SK-N-DZ (cell line): ENCODE measurements around the gene DNAJB1.
"Not testable (repeated sequence)": the region's sequence is repeated elsewhere in the genome, so short reads cannot be mapped to it uniquely, and the experiment has no call there.

Source experiments
- DNase-seq: peaks from one replicate; pipeline ENCODE4 v3.0.0-alpha.2; 2015; ENCODE audit warnings: low spot score

Gene DNAJB1

DNA sequence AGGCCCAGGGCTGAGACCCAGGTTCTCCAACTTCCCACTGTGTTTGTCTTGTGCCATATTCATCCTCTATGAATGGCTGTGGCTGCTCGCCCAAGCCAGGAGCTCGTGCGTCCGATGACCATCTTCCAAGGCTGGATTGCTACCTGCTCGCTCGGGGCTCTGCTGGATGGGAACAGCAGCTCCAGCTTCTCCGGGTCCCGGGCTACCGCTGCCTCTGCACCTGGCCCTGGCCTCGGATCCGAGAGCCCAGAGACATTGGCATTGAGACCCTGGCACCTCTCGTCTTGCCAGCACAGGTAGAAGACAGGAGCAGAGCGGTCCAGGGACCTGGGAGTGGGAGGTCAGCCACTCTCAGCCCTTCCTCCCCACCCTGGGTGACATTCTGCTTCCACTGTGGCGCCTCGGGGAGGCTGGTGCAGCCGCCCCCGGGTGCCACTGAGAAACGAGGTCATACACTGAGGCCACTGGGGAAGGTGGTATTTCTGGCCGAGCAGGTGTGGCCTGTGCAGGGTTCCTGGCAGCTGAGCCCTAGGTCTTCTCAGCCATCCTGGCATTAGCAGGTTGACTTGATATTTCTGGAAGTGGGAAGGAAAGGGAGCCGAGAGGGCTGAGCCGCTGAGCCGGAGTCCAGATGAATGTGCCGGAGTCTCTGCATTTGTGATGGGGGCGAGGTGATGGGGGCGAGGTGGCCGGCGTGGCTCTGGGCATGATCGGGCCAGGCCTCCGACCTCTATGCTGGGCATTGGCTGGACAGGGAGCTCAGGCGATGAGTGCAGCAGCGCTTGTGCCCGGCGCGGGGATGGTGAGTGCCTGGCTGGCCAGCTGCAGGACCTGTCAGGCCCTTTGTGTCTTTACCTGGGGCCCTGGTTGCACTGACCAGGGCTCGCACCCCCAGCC lies 35.1 kb upstream of the DNAJB1 start:
- DNase-seq: no peak

DNA sequence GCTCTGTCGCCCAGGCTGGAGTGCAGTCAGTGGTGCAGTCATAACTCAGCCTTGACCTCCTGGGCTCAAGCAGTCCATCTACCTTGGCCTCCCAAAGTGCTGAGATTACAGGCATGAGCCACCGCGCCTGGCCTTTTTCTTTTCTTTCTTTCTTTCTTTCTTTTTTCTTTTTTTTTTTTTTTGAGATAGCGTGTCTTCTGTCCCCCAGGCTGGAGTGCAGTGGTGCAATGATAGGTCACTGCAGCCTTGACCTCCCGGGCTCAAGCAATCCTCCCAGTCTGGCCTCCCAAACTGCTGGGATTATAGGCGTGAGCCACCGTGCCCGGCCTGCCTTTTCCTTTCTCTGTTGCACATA lies 33.8 kb upstream of the DNAJB1 start:
- DNase-seq: not testable (repeated sequence)

DNA sequence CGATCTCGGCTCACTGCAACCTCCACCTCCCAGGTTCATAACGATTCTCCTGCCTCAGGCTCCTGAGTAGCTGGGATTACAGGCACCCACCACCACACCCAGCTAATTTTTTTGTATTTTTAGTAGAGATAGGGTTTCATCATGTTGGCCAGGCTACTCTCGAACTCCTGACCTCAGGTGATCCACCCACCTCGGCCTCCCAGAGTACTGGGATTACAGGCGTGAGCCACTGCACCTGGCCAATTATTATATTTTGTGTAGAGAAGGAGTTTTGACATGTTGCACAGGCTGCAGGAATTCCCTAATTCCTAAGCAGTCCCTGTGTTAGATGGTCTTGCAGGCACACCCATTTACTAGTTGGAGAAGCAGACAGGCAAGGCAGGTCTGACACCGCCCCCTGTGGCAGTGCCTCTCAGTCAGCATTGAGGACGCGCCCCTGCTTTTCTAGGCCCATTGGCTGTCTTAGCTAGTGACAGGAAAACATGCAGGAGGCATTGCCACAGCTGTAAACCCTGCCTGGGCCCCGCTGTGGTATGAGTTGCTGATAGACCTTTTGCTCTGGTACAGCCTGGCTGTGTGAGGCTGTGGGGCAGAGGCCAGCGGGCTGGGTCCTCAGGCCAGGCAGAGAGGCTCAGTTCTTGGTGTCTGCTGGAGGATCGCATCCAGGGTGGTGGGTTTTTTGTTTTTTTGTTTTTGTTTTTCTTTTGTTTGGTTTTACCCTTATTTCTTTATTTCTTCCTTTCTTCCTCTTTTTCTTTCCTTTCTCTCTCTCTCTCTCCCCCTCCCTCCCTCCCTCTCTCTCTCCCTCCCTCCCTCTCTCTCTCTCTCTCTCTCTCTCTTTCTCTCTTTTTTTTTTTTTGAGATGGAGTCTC lies 33.2 kb upstream of the DNAJB1 start:
- not testable (repeated sequence) for DNase-seq

DNA sequence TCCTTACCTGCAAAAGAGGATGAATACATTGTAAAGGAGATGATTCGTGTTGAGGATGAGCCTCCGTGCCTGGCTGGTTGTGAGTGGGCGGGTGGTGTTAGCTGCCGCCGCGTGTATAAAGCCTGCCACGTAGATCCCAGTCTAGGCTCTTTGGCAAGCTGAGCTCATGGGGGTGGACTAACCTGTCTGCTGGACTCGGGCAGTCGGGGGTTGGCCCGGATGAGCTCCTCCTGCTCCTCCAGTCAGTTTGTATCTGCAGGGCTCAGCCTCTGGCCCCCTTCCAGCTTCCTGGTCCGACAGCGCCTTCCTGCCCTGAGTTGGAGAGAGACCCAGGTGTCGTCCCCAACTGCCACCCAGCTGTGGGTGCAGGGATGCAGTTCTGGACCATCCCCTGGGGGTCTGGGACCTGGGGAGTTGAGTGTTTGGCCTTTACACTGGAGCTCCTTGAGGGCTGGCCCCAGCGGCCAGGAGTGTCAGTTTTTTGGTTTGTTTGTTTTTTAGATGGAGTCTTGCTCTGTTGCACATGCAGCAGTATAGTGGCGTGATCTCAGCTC lies 32.1 kb upstream of the DNAJB1 start:
- no peak for DNase-seq

DNA sequence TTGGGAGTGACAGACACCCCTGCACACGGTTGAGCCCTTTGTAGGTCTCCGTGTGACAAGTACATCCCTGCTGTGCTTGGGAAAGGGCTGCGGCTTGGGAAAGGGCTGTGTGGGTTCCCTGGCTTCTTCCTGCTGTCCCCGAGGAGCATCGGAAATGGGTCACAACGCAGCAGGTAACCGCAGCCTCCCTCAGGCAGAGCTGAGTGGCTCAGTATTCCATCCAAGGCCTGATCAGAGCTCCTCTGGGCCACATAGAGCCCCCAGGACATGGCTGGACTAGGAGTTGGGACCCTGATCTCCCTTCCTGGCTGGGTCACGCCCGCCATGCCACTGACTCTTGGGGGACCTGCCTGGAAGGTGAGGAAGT lies 27.5 kb upstream of the DNAJB1 start:
- no peak for DNase-seq

DNA sequence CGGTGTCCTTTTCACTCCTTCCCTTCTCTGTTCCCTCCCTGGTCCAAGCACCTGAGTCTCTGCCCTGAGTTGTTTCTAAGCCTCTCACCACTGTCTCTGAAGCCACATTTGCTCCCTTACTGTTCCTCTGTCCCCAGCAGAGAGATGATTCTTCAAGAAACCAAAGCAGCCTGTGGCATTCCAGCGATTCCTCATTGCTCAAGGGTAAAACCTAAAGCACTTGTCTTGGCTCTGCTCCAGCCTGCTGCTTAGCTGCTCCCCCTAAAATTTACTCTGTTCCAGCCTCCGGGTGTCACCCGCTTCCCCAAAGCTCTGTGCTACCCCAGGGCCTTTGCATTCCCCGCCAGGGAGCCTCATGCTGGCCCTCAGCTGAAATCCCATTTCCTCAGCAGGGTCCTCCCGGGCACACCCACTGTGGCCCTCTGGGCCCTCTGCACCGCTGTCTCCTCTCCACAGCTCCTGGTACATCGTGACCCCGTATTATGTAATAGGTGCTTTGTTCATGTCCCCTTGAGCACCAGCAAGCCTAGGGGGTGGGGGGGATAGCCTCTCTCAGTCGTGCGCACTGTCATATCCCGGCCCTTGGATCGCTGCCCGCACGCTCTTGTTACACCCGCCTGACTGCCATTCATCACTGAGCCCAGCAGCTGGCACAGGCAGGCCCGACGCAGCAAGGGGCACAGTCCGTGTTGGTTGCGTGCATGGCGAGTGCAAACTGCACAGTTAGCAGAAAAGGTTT lies 26.9 kb upstream of the DNAJB1 start:
- DNase-seq: no peak

DNA sequence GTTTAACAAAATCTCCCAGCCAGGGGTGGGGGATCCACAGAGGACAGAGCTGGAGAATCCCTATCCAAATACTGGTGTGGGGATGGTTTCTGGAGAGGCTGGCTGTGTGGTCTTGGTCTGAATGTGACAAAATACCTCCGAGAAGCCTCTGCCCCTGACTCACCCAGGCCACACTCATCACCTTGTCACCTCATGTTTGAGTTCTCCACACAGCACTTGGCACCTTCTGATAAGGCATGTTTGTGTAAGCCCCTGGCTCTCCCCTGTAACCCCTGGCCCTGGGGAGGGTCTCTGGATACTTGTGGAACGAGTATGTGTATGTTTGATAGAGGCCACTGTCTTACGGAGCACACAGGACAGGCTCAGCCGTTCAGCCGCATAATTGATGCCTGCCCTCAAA lies 25.9 kb upstream of the DNAJB1 start:
- DNase-seq: no peak

DNA sequence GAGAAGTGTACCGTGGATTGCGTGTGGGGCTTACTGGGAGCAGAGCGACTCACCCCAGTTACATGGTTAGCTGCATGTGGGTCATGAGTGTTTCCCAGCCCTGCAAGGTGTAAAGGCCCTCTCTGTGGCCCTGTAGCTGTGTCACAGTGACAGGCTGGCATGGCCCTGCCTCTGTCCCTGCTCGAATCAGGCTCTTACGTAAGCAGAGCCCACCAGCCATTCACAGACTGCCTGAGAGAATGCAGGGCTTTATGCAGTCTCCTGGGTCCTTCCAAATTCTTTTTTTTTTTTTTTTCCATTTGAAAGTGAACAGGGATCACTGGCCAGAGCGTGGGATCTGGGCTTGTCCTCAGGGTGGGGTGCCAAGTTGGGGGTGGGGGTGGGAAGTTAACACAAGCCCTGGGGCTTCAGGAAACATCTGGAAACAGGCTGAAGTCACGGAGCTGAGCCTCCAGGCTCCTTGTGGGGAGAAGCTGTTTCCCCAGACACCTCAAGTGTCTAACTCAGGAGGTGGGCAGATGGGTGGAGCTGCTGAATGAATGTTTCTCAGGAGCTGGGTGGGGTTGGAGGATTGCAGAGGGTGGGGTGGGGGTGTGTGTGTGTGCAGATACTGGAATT lies 24.6 kb upstream of the DNAJB1 start:
- no peak for DNase-seq

DNA sequence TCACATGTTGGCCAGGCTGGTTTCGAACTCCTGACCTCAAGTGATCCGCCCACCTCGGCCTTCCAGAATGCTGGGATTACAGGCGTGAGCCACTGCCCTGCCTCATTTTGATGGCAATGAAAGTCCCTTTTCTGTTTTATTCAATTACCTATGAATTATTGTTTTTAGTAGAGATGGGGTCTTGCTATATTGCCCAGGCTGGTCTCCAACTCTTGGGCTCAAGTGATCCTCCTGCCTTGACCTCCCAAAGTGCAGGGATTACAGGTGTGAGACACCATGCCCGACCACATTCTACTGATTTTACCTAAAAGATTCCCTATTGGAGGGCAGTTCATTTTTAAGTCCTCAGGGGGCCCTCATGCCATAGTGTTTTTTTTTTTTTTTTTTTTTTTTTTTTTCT lies 23.8 kb upstream of the DNAJB1 start:
- not testable (repeated sequence) for DNase-seq

DNA sequence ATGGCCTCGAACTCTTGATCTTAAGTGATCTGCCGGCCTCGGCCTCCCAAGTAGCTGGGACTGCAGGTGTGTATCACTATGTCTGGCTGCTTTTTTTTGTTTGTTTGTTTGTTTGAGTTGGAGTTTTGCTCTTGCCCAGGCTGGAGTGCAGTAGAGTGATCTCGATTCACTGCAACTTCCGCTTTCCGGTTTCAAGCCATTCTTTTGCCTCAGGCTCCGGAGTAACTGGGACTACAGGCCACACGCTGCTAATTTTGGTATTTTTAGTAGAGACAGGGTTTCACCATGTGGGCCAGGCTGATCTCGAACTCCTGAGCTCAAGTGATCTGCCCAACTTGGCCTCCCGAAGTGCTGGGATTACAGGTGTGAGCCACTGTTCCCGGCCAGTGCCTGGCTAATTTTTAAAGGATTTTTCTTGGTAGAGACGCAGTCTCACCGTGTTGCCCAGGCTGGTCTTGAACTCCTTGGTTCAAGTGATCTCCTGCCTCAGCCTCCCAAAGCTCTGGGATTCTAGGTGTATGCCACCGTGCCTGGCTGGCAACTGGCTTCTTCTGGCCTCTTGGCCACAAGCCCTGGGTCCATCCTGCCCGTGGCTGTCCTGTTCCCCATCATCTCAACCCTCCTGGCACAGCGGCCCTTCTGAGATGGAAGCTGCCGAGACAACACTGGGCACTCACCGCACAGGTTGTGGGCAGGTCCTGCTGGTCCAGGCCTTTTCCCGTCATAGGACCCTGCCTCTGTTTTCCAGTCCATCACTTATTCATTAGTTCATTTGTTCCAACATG lies 22.7 kb upstream of the DNAJB1 start:
- no peak for DNase-seq

DNA sequence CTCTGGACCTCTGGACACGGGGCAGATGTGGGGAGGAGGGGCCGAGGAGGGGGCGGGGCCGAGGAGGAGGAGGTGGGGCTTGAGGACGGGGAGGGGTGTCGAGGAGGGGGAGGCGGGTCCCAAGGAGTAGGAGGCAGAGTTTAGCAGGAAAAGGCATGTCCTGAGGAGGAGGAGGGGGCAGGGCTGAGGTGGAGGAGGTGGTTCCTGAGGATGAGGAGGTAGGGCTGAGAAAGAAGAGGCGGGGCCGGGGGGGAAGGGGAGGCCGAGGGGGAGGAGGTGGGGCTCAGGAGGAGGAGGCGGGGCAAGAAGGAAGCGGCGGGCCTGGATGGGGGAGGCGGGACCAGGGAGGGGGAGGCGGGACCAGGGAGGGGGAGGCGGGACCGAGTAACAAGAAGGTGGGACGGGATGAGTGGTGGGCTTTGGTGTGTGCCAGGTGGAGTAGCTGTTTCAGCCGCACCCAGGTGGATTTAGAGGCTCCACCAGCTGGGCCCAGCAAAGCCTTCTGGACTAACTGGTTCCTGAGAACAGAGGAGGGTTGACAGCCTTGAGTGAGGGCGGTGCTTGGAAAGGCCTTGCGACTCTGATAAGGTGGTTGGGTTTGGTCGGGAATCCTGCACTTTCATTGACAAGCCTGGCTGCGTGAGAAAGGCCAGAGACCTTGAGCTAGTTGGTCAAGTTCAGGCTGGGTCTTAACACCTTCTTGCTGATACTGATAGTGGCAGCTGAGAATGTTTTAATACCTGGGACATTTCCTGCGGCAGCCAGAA lies 18.9 kb upstream of the DNAJB1 start:
- peak; percentile 35 for DNase-seq

DNA sequence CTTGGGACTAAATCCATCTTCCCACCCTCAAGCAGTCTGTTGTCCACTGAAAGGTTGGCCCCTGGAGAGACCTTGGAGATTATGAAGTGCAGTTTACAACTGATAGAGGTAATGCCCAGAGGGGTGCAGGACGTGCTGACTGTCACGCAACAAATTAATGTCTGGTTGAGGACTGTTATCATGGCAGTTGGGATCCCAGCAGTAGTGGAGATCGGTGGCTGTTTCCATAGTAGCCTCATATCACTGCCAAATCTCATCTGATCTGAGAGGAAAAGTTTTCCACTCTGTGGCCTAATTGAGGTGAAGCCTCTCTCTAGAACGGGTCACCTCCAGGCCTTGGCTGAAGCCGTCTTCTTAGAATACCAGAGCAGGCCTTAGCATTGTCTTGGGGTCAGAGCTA lies 15.3 kb upstream of the DNAJB1 start:
- DNase-seq: no peak

DNA sequence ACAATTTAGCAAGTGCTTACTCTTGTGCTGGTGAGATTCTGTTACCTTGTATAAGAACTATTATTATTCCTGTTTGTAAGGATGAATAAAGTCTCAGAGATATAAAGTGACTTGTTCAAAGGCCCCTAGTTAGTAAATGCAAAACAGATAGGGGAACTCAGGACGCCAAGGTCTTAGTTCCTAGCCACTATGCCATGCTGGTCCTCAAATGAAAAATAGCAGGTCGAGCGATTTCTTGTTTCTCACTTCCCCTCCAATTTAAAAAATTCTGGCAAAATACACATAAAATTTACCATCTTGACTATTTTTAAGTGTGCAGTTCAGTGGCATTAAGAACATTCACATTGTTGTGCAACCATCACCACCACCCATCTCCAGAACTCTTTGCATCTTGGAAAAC lies 12.3 kb upstream of the DNAJB1 start:
- no peak for DNase-seq

DNA sequence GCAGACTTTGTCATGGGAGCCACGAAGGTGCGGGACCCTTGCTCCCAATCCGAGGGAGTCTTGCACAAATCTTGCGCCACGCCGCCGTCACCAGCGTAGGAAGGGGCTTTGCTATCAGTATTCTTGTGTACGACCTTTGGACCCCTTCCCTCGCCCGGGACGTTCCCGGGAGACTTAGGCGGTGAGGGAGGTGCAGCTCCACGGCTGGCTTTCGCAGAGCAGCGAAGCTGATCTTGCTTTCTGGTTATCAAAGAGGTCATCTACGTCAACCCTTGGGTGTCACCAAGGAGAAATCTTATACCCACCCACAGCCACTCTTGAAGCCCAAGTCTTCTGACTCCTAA lies 11.8 kb upstream of the DNAJB1 start:
- no peak for DNase-seq

DNA sequence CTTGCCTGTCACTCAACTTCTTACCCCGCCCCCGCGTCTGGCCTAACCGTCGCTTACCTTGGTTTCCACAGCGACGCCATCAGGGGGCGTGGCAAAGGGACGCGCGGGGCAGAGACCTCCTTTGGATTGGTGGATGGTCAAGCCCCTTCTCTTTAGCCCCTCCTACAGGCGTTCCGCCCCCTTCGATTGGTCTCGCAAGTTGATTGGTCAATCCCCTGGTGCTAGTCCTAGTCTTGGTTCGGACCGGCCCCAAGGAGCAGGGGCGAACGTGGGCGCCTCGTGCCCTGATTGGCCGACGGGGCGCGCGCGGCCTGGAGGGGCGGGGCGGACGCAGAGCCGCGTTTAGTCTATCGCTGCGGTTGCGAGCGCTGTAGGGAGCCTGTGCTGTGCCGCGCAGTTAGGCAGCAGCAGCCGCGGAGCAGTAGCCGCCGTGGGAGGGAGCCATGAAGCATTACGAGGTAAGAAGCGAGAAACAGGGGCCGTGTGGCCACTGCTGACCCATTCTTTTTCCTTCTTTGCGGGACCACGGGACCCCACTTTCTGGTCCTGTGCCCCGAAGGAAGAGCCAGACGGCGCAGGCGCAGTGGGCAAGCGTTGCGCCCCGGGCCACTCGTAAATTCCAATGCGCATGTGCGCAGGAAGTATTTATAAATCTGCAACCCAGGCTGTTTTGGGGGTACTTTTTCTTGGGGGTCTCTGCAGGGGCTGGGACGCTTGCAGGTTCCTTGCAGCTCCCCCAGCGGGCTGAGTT lies 11.2 kb upstream of the DNAJB1 start, which contains the start of gene TECR:
TECR (plus strand) TSS at position 341 of the 751 bp plus-strand sequence; CDS start at position 444, 103 bp downstream.
- peak; percentile 100 for DNase-seq

DNA sequence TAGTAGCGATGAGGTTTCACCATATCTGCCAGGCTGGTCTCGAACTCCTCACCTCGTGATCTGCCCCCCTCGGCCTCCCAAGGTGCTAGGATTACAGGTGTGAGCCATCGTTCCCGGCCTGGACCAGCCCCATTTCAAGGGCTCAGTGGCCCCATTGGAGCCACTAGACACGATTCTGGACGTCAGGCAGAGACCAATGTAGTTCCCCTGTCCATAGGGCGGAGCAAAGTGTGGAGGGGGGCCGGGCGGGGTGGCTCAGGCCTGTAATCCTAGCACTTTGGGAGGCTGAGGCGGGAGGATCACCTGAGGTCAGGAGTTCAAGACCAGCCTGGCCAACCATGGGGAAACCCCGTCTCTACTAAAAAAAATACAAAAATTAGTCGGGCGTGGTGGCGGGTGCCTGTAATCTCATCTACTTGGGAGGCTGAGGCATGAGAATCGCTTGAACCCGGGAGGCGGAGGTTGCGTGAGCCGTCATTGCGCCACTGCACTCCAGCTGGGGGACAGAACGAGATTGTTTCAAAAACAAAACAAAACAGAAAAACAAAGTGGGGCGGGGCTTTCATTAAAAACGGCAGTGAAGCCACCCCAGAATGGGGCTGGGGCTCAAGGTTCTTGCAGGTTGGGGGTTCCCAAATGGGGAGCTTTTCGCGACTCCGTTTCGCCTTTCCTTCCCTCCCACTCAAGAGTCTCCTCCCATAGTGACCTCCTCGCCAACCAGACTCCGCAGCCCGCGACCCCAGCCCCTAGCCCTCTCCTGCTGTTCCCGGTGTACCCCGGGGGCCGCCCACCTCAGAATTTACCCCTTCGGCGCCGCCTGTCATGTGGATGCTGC lies 10.4 kb upstream of the DNAJB1 start:
- no peak for DNase-seq

DNA sequence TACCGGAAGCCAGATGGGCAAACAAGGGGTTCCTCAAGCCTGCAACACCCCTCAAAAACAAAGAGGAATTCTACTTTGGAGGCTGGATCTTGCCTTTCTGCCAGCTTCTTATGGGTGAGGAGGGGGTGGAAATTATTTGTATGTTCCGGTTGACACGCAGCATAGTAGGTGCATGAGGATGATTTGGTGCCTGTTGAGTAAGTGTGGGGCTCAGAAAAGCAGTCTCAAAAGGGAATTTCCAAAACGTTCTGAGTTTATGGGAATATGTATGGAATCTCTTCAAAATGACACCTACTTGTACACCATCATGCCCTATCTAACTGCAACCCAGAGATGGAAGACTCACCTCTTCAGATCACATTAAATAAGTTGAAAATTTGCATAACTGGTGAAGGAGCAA lies 8.2 kb upstream of the DNAJB1 start:
- no peak for DNase-seq

DNA sequence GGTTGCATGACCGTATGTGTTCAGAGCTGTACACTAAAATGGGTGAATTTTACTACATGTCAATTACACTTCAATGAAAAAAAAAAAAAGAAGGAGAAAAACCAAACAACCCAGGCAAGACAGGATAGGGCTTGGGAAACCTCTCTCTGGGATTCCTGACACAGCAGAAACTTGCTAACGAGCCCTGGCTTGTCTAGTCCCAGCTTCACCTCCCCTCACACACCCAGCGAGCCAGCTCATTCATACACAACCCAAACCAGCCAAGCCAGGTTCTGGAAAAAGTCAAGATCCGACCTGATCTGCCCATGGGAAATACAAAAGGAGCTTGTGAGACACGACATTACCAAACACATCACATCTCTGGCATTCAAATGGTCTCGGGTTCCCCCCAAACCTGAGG lies 7.5 kb upstream of the DNAJB1 start:
- no peak for DNase-seq
